Sigmoid colon (tissue), 4 donors: ENCODE data around the gene ZNF844.

ENCODE experiments used
- EP300 ChIP-seq, 4 donors: sonication (generic); formaldehyde crosslinking; IDR thresholded peaks; one replicate each; pipeline ENCODE4 v1.6.1; 2017; ENCODE audit warnings: antibody characterized with exemption in 4 of 4
- POLR2A ChIP-seq, 2 donors: fragments of 450-650 bp; IDR thresholded peaks; one replicate each; pipeline ENCODE4 v1.6.1; 2016; ENCODE audit warnings: antibody characterized with exemption in 2 of 2, mild to moderate bottlenecking in 2 of 2, moderate library complexity in 2 of 2
- TF ChIP-seq, protein P1 (sequence below), 4 experiments: fragments of 450-650 bp in 3 of 4; fragments of 200-600 bp in 1 of 4; IDR thresholded peaks; one replicate each; pipeline ENCODE4 v1.5.1; 2016 to 2019; ENCODE audit warnings: antibody characterized with exemption in 4 of 4, mild to moderate bottlenecking in 3 of 4, moderate library complexity in 2 of 4

DNA sequence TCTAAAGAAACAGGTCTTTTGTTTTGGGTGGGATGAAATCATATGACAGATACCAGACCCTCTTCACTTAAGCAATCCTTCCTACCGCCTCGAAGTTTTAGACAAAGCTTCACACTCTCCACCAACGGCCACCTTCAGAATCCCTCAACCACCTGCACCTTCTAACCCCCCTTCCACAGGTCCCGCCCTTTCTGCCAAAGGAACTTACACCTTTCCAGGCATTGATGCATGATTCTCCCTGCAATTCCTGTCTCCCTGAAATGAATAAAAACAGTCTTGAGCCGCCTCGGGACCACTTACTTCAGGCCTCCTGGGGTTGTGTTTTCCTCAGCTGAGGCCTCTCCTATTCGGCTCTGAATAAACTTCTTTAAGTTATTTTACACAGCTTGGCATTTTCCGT, 29.9 kb upstream of the ZNF844 start:
- TF ChIP-seq POLR2A (IDR thresholded peaks at IDR 0.05), result no peak
- TF ChIP-seq, protein P1, sequence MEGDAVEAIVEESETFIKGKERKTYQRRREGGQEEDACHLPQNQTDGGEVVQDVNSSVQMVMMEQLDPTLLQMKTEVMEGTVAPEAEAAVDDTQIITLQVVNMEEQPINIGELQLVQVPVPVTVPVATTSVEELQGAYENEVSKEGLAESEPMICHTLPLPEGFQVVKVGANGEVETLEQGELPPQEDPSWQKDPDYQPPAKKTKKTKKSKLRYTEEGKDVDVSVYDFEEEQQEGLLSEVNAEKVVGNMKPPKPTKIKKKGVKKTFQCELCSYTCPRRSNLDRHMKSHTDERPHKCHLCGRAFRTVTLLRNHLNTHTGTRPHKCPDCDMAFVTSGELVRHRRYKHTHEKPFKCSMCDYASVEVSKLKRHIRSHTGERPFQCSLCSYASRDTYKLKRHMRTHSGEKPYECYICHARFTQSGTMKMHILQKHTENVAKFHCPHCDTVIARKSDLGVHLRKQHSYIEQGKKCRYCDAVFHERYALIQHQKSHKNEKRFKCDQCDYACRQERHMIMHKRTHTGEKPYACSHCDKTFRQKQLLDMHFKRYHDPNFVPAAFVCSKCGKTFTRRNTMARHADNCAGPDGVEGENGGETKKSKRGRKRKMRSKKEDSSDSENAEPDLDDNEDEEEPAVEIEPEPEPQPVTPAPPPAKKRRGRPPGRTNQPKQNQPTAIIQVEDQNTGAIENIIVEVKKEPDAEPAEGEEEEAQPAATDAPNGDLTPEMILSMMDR (IDR thresholded peaks at IDR 0.05), result no peak
- no peak for TF ChIP-seq EP300 (IDR thresholded peaks at IDR 0.05)
